Endothelial cell of umbilical vein (primary cell): ENCODE results near the gene ZNF438. TPM values are rescaled to one million over a fixed set of nuclear protein-coding genes. Genes with fewer than 3 reads are reported as not detected.
A peak's percentile ranks its signal among the peaks of the same experiment; 100 is the strongest.

ENCODE experiments used
- BruUV-seq: library from RNA; stranded (reverse); fragments of 400-500 nt; replicated peaks from 2 replicates; lab custom pipeline; 2021; lab: Mats Ljungman, UMichigan
- CTCF ChIA-PET: fragments of 300-600, 350-600 bp; sonication (Branson Sonifier 250); formaldehyde crosslinking; loops from one replicate; lab custom pipeline; 2021; ENCODE audit warnings: antibody characterized with exemption, inconsistent platforms; lab: Charles Lee
- POLR2A ChIA-PET: fragments of 300-600, 350-600 bp; sonication (Branson Sonifier 250); formaldehyde crosslinking; loops from one replicate; lab custom pipeline; 2021; ENCODE audit warnings: antibody characterized with exemption, inconsistent platforms; lab: Charles Lee
- DNase-seq: peaks from one replicate; pipeline ENCODE4 v3.0.0-alpha.2; 2011; ENCODE audit warnings: low read depth, low spot score
- FAIRE-seq: peaks from 2 replicates; lab custom pipeline; 2011; peaks lifted over from hg19 to GRCh38; lab: Jason Lieb, UNC
- H2AFZ ChIP-seq: 2 replicates; pipeline ENCODE4 v1.6.0; 2012; ENCODE audit warnings: low read depth, low read length, control low read depth, inconsistent platforms
- H3K27ac ChIP-seq: 2 replicates; pipeline ENCODE4 v1.5.1; 2011; ENCODE audit warnings: low read depth, mild to moderate bottlenecking, control low read depth, low read length, moderate library complexity; ENCODE audit not compliant: insufficient read depth
- H3K27me3 ChIP-seq, 2 experiments: 2 replicates each; pipeline versions ENCODE4 v1.6.0 to v1.6.1; 2011; ENCODE audit warnings: low read length in 2 of 2, mixed read lengths in 1 of 2; ENCODE audit not compliant: control insufficient read depth in 2 of 2, insufficient read depth in 2 of 2
- H3K36me3 ChIP-seq, 2 experiments: 2 replicates in 1 of 2; 3 replicates in 1 of 2; pipeline ENCODE4 v1.5.1; 2011; ENCODE audit warnings: low read length in 2 of 2, mild to moderate bottlenecking in 1 of 2, moderate library complexity in 1 of 2; ENCODE audit not compliant: control insufficient read depth in 2 of 2, insufficient read depth in 2 of 2; ENCODE audit errors: extremely low read depth in 1 of 2
- H3K4me1 ChIP-seq: 3 replicates; pipeline ENCODE4 v1.5.1; 2011; ENCODE audit warnings: mild to moderate bottlenecking, low read length; ENCODE audit not compliant: control insufficient read depth, insufficient read depth; ENCODE audit errors: extremely low read depth
- H3K4me2 ChIP-seq: 2 replicates; pipeline ENCODE4 v1.6.1; 2011; ENCODE audit warnings: low read length, control low read depth, mixed read lengths; ENCODE audit not compliant: insufficient read depth
- H3K4me3 ChIP-seq, 3 experiments: fragments of 200-600 bp in 1 of 3; sonication (generic), shearing (Covaris generic) in 1 of 3; replicated peaks in 1 of 3; 2 replicates each; pipeline ENCODE4 v1.5.1; 2011 to 2016; ENCODE audit warnings: control low read depth in 3 of 3, low read length in 3 of 3, mild to moderate bottlenecking in 2 of 3, inconsistent platforms in 1 of 3, low read depth in 1 of 3, moderate library complexity in 1 of 3; ENCODE audit not compliant: insufficient read depth in 1 of 3
- H3K79me2 ChIP-seq: 2 replicates; pipeline ENCODE4 v1.6.0; 2012; ENCODE audit warnings: low read length, inconsistent platforms; ENCODE audit not compliant: control insufficient read depth, insufficient read depth
- H3K9ac ChIP-seq: replicated peaks from 2 replicates; pipeline ENCODE3; 2011; ENCODE audit warnings: low read length, control low read depth; ENCODE audit not compliant: insufficient read depth; ENCODE audit errors: extremely low read depth
- H3K9me1 ChIP-seq: replicated peaks from 3 replicates; pipeline ENCODE4 v1.6.0; 2011; ENCODE audit warnings: mild to moderate bottlenecking, low read length; ENCODE audit not compliant: control insufficient read depth, insufficient read depth; ENCODE audit errors: extremely low read depth
- H3K9me3 ChIP-seq: replicated peaks from 2 replicates; pipeline ENCODE4 v1.5.1; 2012; ENCODE audit warnings: low read length, inconsistent platforms; ENCODE audit not compliant: control insufficient read depth, insufficient read depth
- H4K20me1 ChIP-seq: replicated peaks from 2 replicates; pipeline ENCODE3; 2011; ENCODE audit warnings: mild to moderate bottlenecking, low read length; ENCODE audit not compliant: control insufficient read depth, insufficient read depth; ENCODE audit errors: extremely low read depth
- CTCF ChIP-seq, 2 donors: IDR thresholded peaks; 1 replicate in 1 of 2; 2 replicates in 1 of 2; pipeline ENCODE4 v1.5.1; 2011; ENCODE audit warnings: low read length in 2 of 2, mild to moderate bottlenecking in 2 of 2, moderate library complexity in 2 of 2, control low read depth in 1 of 2, inconsistent platforms in 1 of 2, low read depth in 1 of 2; ENCODE audit not compliant: insufficient read depth in 1 of 2; ENCODE audit errors: extremely low read depth in 1 of 2
- EZH2 ChIP-seq: IDR thresholded peaks from 2 replicates; pipeline ENCODE4 v1.6.1; 2012; ENCODE audit warnings: borderline replicate concordance, low read depth, mild to moderate bottlenecking, moderate library complexity, low read length, inconsistent platforms; ENCODE audit not compliant: severe bottlenecking
- FOS ChIP-seq: IDR thresholded peaks from 2 replicates; pipeline ENCODE4 v1.6.1; 2011; ENCODE audit warnings: mild to moderate bottlenecking, low read length, moderate library complexity, borderline replicate concordance; ENCODE audit not compliant: insufficient read depth
- GATA2 ChIP-seq: IDR thresholded peaks from 2 replicates; pipeline ENCODE4 v1.7.0; 2011; ENCODE audit warnings: low read depth, mild to moderate bottlenecking, moderate library complexity, mixed read lengths, low read length; ENCODE audit not compliant: insufficient read length, insufficient read depth
- JUN ChIP-seq: IDR thresholded peaks from 2 replicates; pipeline ENCODE4 v1.6.1; 2011; ENCODE audit warnings: borderline replicate concordance, low read depth; ENCODE audit not compliant: insufficient read length, insufficient read depth
- MAX ChIP-seq: IDR thresholded peaks from 2 replicates; pipeline ENCODE4 v1.6.1; 2011; ENCODE audit not compliant: insufficient read depth, insufficient read length
- MYC ChIP-seq: IDR thresholded peaks from one replicate; pipeline ENCODE4 v1.6.1; 2011; ENCODE audit warnings: mild to moderate bottlenecking, low read depth, low read length
- POLR2A ChIP-seq: IDR thresholded peaks from 2 replicates; pipeline ENCODE4 v1.6.1; 2012; ENCODE audit warnings: low read depth, mild to moderate bottlenecking, control low read depth, low read length
- POLR2AphosphoS5 ChIP-seq: IDR thresholded peaks from 2 replicates; pipeline ENCODE4 v1.6.1; 2012; ENCODE audit warnings: low read depth, mild to moderate bottlenecking, control low read depth, low read length, moderate library complexity; ENCODE audit not compliant: insufficient read depth
- dilution Hi-C: fragments of 300-500 bp; cut with MboI; formaldehyde crosslinking; loops from one replicate; pipeline ENCODE4 v1.15.0; 2019; ENCODE audit warnings: low sequenced_read_pairs; ENCODE audit not compliant: extremely low pct_ligation_motif_present
- intact Hi-C: fragments of 100-400 bp; cut with micrococcal nuclease; formaldehyde crosslinking; loops from one replicate; pipeline ENCODE4 v1.10.0; 2022
- polyA plus RNA-seq, 4 experiments: library from polyadenylated mRNA; depleted of rRNA in 3 of 4; stranded (reverse) in 3 of 4; unstranded in 1 of 4; fragments of >200 nt; gene quantifications; 2 replicates each; pipeline versions ENCODE4 v1.2.1 to v1.2.3, GENCODE V29; 2011 to 2012; ENCODE audit warnings: missing spikeins in 1 of 4
- total RNA-seq: library from RNA; stranded (reverse); gene quantifications from 2 replicates; pipeline ENCODE4 v1.2.3, GENCODE V29; 2021

ZNF438 gene
- total and polyA plus RNA-seq, 2 donors (not counting 3 experiments of a cell fraction or from before 2014, with no cell fraction given): 7.2 to 15.1 TPM

DNA sequence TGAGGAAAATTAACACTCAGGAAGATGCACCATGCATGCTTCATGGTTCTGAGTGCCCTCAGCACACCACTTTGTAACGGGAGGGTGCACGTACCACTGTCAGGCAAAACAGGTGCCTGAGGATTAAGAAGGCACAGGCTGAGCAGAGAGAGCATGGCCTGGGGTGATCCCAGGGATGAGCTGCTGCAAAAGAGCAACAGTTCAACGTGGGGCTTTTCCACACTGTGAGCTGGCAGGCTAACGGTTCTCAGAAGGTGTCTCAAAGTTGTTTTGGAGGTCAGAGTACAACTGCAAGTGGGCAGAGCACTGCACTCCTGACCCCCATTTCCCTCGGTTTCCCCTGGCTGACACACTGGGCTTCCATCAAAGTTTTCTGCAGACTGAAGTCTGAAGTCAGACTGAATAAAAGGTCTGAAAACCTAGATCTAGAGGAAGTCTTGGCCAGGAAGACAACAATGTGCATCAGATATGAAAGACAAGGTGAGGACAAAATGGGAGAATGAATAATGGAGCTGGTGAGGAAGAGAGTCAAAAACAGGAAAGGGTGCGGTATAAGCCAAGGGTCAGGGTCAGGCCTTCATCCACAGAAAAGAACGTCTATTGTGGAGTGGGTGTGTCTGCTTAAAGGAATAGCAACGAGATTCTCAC lies 20.5 kb downstream of the ZNF438 start:
- peak; percentile 77 for DNase-seq

More for the DNA sequence above, 20.5 kb downstream of the ZNF438 start:
- Histone ChIP-seq H3K27me3 (no peaks in the 10 kb centered on the region), H3K4me2 (peak overlapping the region; percentile 23), H3K27ac (peak overlapping the region; percentile 83), H3K9ac (peak overlapping the region; percentile 27), H3K9me3 (no peaks in the 10 kb centered on the region), H3K9me1 (no peaks in the 10 kb centered on the region), H3K4me1 (peaks cover 56% of the 10 kb centered on the region), H2AFZ (peak overlapping the region; percentile 46), H3K79me2 (no peaks in the 10 kb centered on the region), H4K20me1 (no peaks in the 10 kb centered on the region), H3K36me3 (no peaks in the 10 kb centered on the region), H3K4me3 (no peak overlapping the region)
- peak; percentile 92 for FAIRE-seq
- POLR2A ChIA-PET: interaction anchor here (1.0 to 1.1 kb wide), 2 partner anchors 123 to 226 kb away, joined by 4 to 11 read pairs; no protein-coding TSS in a partner anchor
- TF ChIP-seq EZH2: no peak
- peak; percentile 96 for TF ChIP-seq GATA2
- TF ChIP-seq POLR2A: peak; percentile 60
- TF ChIP-seq CTCF (IDR thresholded peaks at IDR 0.05; ENCODE audit: extremely low read depth in 1 of 2, insufficient read depth in 1 of 2, low read depth in 1 of 2, low read length in 2 of 2): no peak
- TF ChIP-seq FOS: peak; percentile 64
- peak; percentile 89 for TF ChIP-seq POLR2AphosphoS5
- TF ChIP-seq JUN: peak; percentile 1
- no peak for TF ChIP-seq MYC
- TF ChIP-seq MAX: no peak
- dilution Hi-C loops: no loop called here
- intact Hi-C loops: loop anchor here (1.0 to 2.0 kb wide), 2 partner anchors 20 to 308 kb away; partner anchors contain the start of genes ZEB1 and ZNF438
- CTCF ChIA-PET: interaction anchor here (0.8 to 1.8 kb wide), 5 partner anchors 13 to 227 kb away, joined by 3 to 6 read pairs (median 3); no protein-coding TSS in a partner anchor
- TSS peak; percentile 30 for BruUV-seq
